Liver (tissue), 9 donors: ENCODE results near the gene CACNA1C. TPM values are rescaled to one million over a fixed set of nuclear protein-coding genes. Genes with fewer than 3 reads are reported as not detected.

Experiments used
- DNase-seq: peaks from one replicate; pipeline ENCODE4 v3.0.0-alpha.2; 2017; ENCODE audit warnings: low spot score
- H3K27ac ChIP-seq, 2 donors: one replicate each; pipeline ENCODE4 v1.7.0; 2013; ENCODE audit warnings: inconsistent platforms in 2 of 2, low read length in 2 of 2, control low read depth in 1 of 2, low read depth in 1 of 2, mild to moderate bottlenecking in 1 of 2
- H3K27me3 ChIP-seq, 4 donors: one replicate each; pipeline versions ENCODE4 v1.6.1 to v1.7.0; 2013; ENCODE audit warnings: low read length in 3 of 4, inconsistent platforms in 1 of 4, mild to moderate bottlenecking in 1 of 4, moderate library complexity in 1 of 4; ENCODE audit not compliant: control insufficient read depth in 4 of 4, insufficient read depth in 4 of 4
- H3K36me3 ChIP-seq, 4 donors: one replicate each; pipeline versions ENCODE4 v1.6.1 to v1.7.0; 2013; ENCODE audit warnings: low read length in 3 of 4, mild to moderate bottlenecking in 3 of 4, low read depth in 1 of 4, moderate library complexity in 1 of 4; ENCODE audit not compliant: control insufficient read depth in 4 of 4, insufficient read depth in 3 of 4
- H3K4me1 ChIP-seq, 4 donors: one replicate each; pipeline versions ENCODE4 v1.6.1 to v1.7.0; 2013; ENCODE audit warnings: low read length in 3 of 4, mild to moderate bottlenecking in 3 of 4, moderate library complexity in 1 of 4; ENCODE audit not compliant: control insufficient read depth in 4 of 4, insufficient read depth in 4 of 4
- H3K4me3 ChIP-seq, 3 donors: one replicate each; pipeline versions ENCODE4 v1.6.1 to v1.7.0; 2013; ENCODE audit warnings: low read length in 3 of 3, control low read depth in 1 of 3, low read depth in 1 of 3, mild to moderate bottlenecking in 1 of 3
- H3K9ac ChIP-seq, 2 donors: one replicate each; pipeline ENCODE4 v1.7.0; 2013; ENCODE audit warnings: low read length in 2 of 2, mild to moderate bottlenecking in 2 of 2, moderate library complexity in 2 of 2, control low read depth in 1 of 2, low read depth in 1 of 2
- H3K9me3 ChIP-seq, 4 donors: one replicate each; pipeline versions ENCODE4 v1.6.1 to v1.7.0; 2013; ENCODE audit warnings: low read length in 3 of 4; ENCODE audit not compliant: control insufficient read depth in 4 of 4
- CTCF ChIP-seq: fragments of 150-350 bp; IDR thresholded peaks from 2 replicates; pipeline ENCODE4 v1.5.1; 2017; ENCODE audit warnings: improper control_type of control experiment, low read depth, low read length; ENCODE audit not compliant: missing input control
- FOXA1 ChIP-seq: IDR thresholded peaks from 2 replicates; pipeline ENCODE4 v1.6.1; 2016; ENCODE audit warnings: antibody characterized with exemption
- GABPA ChIP-seq, 2 donors: IDR thresholded peaks in 1 of 2; conservative IDR thresholded peaks in 1 of 2; 2 replicates each; pipeline ENCODE4 v1.6.1; 2016; ENCODE audit warnings: antibody characterized with exemption in 2 of 2, mild to moderate bottlenecking in 1 of 2, moderate library complexity in 1 of 2
- HNF4A ChIP-seq, 2 donors: conservative IDR thresholded peaks; 2 replicates each; pipeline ENCODE4 v1.6.1; 2016; ENCODE audit warnings: antibody characterized with exemption in 2 of 2, mild to moderate bottlenecking in 2 of 2
- HNF4G ChIP-seq: IDR thresholded peaks from 2 replicates; pipeline ENCODE4 v1.6.1; 2016; ENCODE audit warnings: antibody characterized with exemption
- MAX ChIP-seq: IDR thresholded peaks from 2 replicates; pipeline ENCODE4 v1.6.1; 2016; ENCODE audit warnings: antibody characterized with exemption
- RAD21 ChIP-seq, 2 donors: IDR thresholded peaks; 2 replicates each; pipeline ENCODE4 v1.6.1; 2016; ENCODE audit warnings: antibody characterized with exemption in 2 of 2, mild to moderate bottlenecking in 2 of 2
- REST ChIP-seq: IDR thresholded peaks from 2 replicates; pipeline ENCODE4 v1.6.1; 2016; ENCODE audit warnings: antibody characterized with exemption, mild to moderate bottlenecking
- RXRA ChIP-seq, 2 donors: IDR thresholded peaks; 2 replicates each; pipeline ENCODE4 v1.6.1; 2017 to 2018; ENCODE audit warnings: antibody characterized with exemption in 2 of 2, mild to moderate bottlenecking in 1 of 2
- SP1 ChIP-seq: IDR thresholded peaks from 2 replicates; pipeline ENCODE4 v1.6.1; 2018; ENCODE audit warnings: antibody characterized with exemption, mild to moderate bottlenecking
- YY1 ChIP-seq: IDR thresholded peaks from 2 replicates; pipeline ENCODE4 v1.6.1; 2016; ENCODE audit warnings: antibody characterized with exemption, mild to moderate bottlenecking
- ZBTB33 ChIP-seq: IDR thresholded peaks from 2 replicates; pipeline ENCODE4 v1.6.1; 2016; ENCODE audit warnings: antibody characterized with exemption
- WGBS: extraction: QIAGEN DNeasy Blood & Tissue Kit; methylation state at CpG from one replicate; pipeline ENCODE4 v1.1.7; 2013; 5-methylcytosine and 5-hydroxymethylcytosine counted together
- polyA plus RNA-seq, 2 donors: library from polyadenylated mRNA; stranded (reverse) in 1 of 2; unstranded in 1 of 2; fragments of 200-250 nt in 1 of 2; fragments of >200 nt in 1 of 2; fragmentation: Nextera tagmentation in 1 of 2; extraction: Ambion mirVana in 1 of 2; gene quantifications; one replicate each; pipeline versions ENCODE4 v1.2.1 to v1.2.3, GENCODE V29; 2013 to 2015
- total RNA-seq, 2 donors: library from RNA; depleted of rRNA; stranded (reverse); fragments of >200 nt; gene quantifications; one replicate each; pipeline ENCODE4 v1.2.3, GENCODE V29; 2014
- donor health status: healthy.
- donor health status: healthy.
- donor health status: healthy.
- donor health status: healthy.
- donor health status: healthy.

The CACNA1C gene
- total and polyA plus RNA-seq, 4 donors: 0.23 to 1.9 (median 0.41) TPM

GRCh38 chr12:2302711-2303580, 250.2 kb downstream of the CACNA1C start:
- H3K9ac ChIP-seq: no peak overlapping the region
- H3K9me3 ChIP-seq: no peaks in the 10 kb centered on the region
- no peaks in the 10 kb centered on the region for H3K36me3 ChIP-seq
- no peak for DNase-seq
- H3K4me1 ChIP-seq: no peaks in the 10 kb centered on the region
- no peak overlapping the region for H3K4me3 ChIP-seq
- 85% methylated on average over 21 of the region's 21 CpGs for WGBS
- no peak for TF ChIP-seq FOXA1
- TF ChIP-seq ZBTB33: no peak
- no peak for TF ChIP-seq MAX
- no peak for TF ChIP-seq REST
- no peak overlapping the region for H3K27ac ChIP-seq
- H3K27me3 ChIP-seq: no peaks in the 10 kb centered on the region

- WGBS: 70% methylated on average over 12 of the region's 12 CpGs
- Histone ChIP-seq H3K4me1 (no peaks in the 10 kb centered on the region), H3K4me3 (no peak overlapping the region), H3K9ac (no peak overlapping the region), H3K36me3 (no peaks in the 10 kb centered on the region), H3K9me3 (no peaks in the 10 kb centered on the region), H3K27ac (no peak overlapping the region), H3K27me3 (no peaks in the 10 kb centered on the region)
- DNase-seq: no peak
- TF ChIP-seq HNF4G (no peak), CTCF (no peak), SP1 (no peak), FOXA1 (no peak), GABPA (IDR thresholded peaks at IDR 0.05 in 1 of 2, conservative IDR thresholded peaks at IDR 0.05 in 1 of 2) (no peak), ZBTB33 (no peak), RXRA (IDR thresholded peaks at IDR 0.05) (no peak), HNF4A (conservative IDR thresholded peaks at IDR 0.05) (no peak), YY1 (no peak), RAD21 (IDR thresholded peaks at IDR 0.05) (no peak)
Observed at GRCh38 chr12:2304223-2304622, 251.4 kb downstream of the CACNA1C start.
